HEK293T (cell line): ENCODE results near the gene PTTG1IP.

Source experiments
- CTCF ChIA-PET: fragments of 350-600 bp; formaldehyde crosslinking; extraction: SDS; loops from one replicate; lab custom pipeline; 2021; ENCODE audit warnings: antibody characterized with exemption, inconsistent platforms; lab: Yijun Ruan, JAX
- POLR2A ChIA-PET: fragments of 350-600 bp; formaldehyde crosslinking; extraction: SDS; loops from one replicate; lab custom pipeline; 2020; ENCODE audit warnings: antibody characterized with exemption, inconsistent platforms; lab: Yijun Ruan, JAX
- DNase-seq: peaks from one replicate; pipeline ENCODE4 v3.0.0; 2012; ENCODE audit warnings: mixed read lengths; ENCODE audit errors: extremely low spot score
- ARNT ChIP-seq: fragments of 450-650 bp; IDR thresholded peaks from 2 replicates; pipeline ENCODE4 v1.6.1; 2017; ENCODE audit warnings: mild to moderate bottlenecking
- CTBP1 ChIP-seq: fragments of 450-650 bp; IDR thresholded peaks from 2 replicates; pipeline ENCODE4 v1.6.1; 2016; ENCODE audit warnings: borderline replicate concordance
- HDGF ChIP-seq: fragments of 450-650 bp; IDR thresholded peaks from 2 replicates; pipeline ENCODE4 v1.6.1; 2017; ENCODE audit warnings: antibody characterized with exemption, borderline replicate concordance
- L3MBTL2 ChIP-seq: fragments of 450-650 bp; conservative IDR thresholded peaks from 2 replicates; pipeline ENCODE4 v1.6.1; 2016; ENCODE audit warnings: mild to moderate bottlenecking
- NFRKB ChIP-seq: fragments of 450-650 bp; IDR thresholded peaks from 2 replicates; pipeline ENCODE4 v1.6.1; 2016; ENCODE audit warnings: mild to moderate bottlenecking, moderate library complexity
- SUZ12 ChIP-seq: fragments of 450-650 bp; IDR thresholded peaks from 2 replicates; pipeline ENCODE4 v1.6.1; 2016; ENCODE audit warnings: mild to moderate bottlenecking
- TARDBP ChIP-seq: fragments of 450-650 bp; IDR thresholded peaks from 2 replicates; pipeline ENCODE4 v1.6.1; 2016
- ZNF384 ChIP-seq: fragments of 450-650 bp; IDR thresholded peaks from 2 replicates; pipeline ENCODE4 v1.6.1; 2016
- TF ChIP-seq, protein P1 (sequence below): fragments of 450-650 bp; IDR thresholded peaks from 2 replicates; pipeline ENCODE4 v1.6.1; 2016

PTTG1IP gene

DNA sequence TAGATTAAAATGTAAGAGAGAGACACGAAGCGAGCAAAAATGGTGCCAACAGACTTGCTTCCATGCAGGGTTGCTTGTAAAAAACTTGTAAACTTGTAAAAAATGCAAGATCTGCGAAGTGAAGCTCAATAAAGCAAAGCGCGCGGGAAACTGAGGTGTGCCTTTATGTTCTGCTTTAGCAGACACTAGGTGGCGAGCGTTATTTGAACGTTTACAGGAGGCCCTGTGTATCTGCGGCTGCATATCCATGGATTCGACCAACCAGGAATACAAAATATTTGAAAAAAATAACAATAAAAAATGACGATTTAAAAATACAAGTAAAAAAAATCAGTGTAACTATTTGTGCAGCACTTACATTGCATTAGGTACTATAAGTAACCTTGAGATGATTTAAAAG, 73.4 kb downstream of the PTTG1IP start:
- DNase-seq: peak; percentile 51
- TF ChIP-seq L3MBTL2 (peak; percentile 53; the same call in 1 of the 2 replicates), ARNT (no peak)
- ChIA-PET CTCF (interaction anchor here (0.6 to 1.8 kb wide), 7 partner anchors 11 to 509 kb away, joined by 3 to 8 read pairs (median 3); partner anchors contain the start of gene ADARB1), POLR2A (interaction anchor here (1.1 to 3.3 kb wide), 4 partner anchors 68 to 148 kb away, joined by 3 to 29 read pairs (median 4); partner anchors contain the start of gene PTTG1IP)

DNA sequence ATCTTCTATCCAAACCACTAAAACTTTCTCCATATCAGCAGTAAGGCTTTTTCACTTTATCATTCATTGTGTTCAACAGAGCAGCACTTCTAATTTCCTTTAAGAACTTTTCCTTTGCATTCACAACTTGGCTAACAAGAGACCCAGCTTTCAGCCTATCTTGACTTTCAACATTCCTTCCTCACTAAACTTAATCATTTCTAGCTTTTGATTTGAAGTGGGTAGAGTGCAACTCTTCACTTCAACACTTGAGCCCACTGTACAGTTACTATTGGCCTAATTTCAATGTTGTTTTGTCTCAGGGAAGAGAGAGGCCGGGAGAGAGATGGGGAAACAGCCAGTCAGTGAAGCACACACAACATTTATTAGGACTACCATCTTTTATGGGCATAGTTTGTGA, 73.8 kb downstream of the PTTG1IP start:
- CTCF ChIA-PET: interaction anchor here (0.6 to 1.8 kb wide), 4 partner anchors 10 to 89 kb away, joined by 3 to 8 read pairs (median 4); no protein-coding TSS in a partner anchor
- POLR2A ChIA-PET: interaction anchor here (1.2 to 3.3 kb wide), 3 partner anchors 68 to 148 kb away, joined by 3 to 29 read pairs (median 3); partner anchors contain the start of gene PTTG1IP
- TF ChIP-seq ZNF384: no peak
- no peak for TF ChIP-seq ARNT
- TF ChIP-seq TARDBP: no peak
- no peak for TF ChIP-seq CTBP1
- TF ChIP-seq, protein P1, sequence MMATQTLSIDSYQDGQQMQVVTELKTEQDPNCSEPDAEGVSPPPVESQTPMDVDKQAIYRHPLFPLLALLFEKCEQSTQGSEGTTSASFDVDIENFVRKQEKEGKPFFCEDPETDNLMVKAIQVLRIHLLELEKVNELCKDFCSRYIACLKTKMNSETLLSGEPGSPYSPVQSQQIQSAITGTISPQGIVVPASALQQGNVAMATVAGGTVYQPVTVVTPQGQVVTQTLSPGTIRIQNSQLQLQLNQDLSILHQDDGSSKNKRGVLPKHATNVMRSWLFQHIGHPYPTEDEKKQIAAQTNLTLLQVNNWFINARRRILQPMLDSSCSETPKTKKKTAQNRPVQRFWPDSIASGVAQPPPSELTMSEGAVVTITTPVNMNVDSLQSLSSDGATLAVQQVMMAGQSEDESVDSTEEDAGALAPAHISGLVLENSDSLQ: no peak
- no peak for TF ChIP-seq HDGF
- no peak for TF ChIP-seq NFRKB
- no peak for TF ChIP-seq SUZ12
- TF ChIP-seq L3MBTL2: no peak
- DNase-seq: no peak
